OCI-LY7 (cell line): Measurements from ENCODE around the gene CCDC146.

Experiments used
- EZH2phosphoT487 ChIP-seq: fragments of 200-600 bp; sonication (generic); IDR thresholded peaks from 2 replicates; pipeline ENCODE4 v1.6.1; 2018; ENCODE audit warnings: low read depth, borderline replicate concordance, mild to moderate bottlenecking, mixed run types, antibody characterized with exemption, low read length, moderate library complexity, mixed read lengths
- TF ChIP-seq, protein P1 (sequence below): fragments of 200-600 bp; sonication (generic); conservative IDR thresholded peaks from 2 replicates; pipeline ENCODE4 v1.5.1; 2014; ENCODE audit warnings: mild to moderate bottlenecking, antibody characterized with exemption, low read length, moderate library complexity, mixed read lengths

DNA sequence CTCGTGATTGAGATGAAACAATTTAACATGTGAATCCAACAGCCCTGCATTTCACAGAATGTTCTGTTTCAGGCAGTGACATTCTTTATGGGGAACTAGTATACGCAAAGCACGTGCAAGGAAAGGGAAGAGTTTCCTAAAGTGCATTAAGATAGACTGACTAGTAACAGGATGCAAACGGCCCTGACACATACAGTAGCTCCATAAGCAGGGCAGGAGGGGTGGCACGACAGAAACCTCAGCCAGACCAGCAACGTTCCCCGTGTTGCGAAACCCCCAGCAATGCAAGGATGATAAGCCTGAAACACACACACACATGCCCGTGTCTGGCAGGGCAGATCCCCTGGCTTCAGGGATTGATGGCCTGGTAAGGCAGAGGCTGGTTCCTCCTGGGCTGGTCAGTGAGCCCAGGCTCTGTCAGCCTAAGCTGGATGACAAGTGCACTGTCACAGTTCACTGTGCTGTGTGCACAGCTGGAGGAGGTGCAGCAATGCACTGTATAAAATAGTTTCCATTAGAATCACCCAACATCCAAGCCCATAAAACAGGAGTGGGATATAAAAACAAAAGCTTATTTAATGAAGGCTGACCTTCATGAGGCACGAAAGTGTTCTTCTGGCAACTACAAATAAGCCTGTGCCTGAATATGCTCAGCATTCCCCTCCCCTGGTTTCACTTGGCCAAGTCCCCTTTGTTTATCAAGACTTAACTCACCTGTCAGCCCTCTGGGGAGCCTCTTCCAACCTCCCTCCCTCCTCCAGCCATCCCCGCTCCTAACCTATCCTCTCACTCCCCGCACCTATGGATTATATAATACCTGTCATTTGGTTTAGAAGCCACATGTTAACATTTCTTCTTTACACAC lies 204.9 kb downstream of the CCDC146 start:
- TF ChIP-seq, protein P1, sequence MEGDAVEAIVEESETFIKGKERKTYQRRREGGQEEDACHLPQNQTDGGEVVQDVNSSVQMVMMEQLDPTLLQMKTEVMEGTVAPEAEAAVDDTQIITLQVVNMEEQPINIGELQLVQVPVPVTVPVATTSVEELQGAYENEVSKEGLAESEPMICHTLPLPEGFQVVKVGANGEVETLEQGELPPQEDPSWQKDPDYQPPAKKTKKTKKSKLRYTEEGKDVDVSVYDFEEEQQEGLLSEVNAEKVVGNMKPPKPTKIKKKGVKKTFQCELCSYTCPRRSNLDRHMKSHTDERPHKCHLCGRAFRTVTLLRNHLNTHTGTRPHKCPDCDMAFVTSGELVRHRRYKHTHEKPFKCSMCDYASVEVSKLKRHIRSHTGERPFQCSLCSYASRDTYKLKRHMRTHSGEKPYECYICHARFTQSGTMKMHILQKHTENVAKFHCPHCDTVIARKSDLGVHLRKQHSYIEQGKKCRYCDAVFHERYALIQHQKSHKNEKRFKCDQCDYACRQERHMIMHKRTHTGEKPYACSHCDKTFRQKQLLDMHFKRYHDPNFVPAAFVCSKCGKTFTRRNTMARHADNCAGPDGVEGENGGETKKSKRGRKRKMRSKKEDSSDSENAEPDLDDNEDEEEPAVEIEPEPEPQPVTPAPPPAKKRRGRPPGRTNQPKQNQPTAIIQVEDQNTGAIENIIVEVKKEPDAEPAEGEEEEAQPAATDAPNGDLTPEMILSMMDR = no peak
- no peak for TF ChIP-seq EZH2phosphoT487
